ENCODE measurements around the gene HSP90B1.

HSP90B1 gene

DNA sequence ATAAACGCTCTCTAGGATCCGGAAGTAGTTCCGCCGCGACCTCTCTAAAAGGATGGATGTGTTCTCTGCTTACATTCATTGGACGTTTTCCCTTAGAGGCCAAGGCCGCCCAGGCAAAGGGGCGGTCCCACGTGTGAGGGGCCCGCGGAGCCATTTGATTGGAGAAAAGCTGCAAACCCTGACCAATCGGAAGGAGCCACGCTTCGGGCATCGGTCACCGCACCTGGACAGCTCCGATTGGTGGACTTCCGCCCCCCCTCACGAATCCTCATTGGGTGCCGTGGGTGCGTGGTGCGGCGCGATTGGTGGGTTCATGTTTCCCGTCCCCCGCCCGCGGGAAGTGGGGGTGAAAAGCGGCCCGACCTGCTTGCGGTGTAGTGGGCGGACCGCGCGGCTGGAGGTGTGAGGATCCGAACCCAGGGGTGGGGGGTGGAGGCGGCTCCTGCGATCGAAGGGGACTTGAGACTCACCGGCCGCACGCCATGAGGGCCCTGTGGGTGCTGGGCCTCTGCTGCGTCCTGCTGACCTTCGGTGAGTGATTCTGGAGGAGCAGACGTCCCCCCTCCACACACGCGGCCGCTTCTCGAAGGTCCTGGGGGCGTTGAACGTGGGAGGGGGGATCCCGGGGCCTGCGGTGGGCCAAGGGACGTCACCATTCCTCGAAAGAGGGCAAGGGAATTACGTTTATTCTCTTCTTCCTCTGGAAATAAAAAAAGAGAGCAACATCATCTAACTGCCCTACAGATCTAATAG is at the start of gene HSP90B1:
HSP90B1 (plus strand) TSS at position 377 of the 753 bp plus-strand sequence; CDS start at position 483, 106 bp downstream.
- peak; percentile 100 for DNase-seq

DNA sequence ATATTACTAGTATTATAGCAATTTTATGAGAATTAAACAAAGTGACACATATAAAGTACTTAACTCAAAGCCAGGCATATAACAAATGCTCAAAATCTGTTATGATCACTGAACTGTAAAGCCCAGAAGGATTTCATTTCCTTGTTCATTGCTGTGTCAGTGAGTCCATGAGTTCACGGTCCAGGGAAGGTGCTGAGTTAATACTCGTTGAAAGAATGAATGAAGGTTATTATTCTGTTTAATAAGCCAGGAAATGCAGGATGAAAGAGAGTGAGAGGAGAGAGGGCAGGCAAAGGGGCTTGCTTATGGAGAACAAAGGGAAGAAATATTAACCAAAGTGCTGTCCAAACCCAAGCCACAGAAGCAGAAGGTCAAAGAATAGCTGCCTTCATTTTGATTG is 48.9 kb upstream of the HSP90B1 start:
- DNase-seq: no peak

GRCh38 chr12:103882861-103883596 is 47.2 kb upstream of the HSP90B1 start:
- no peak for DNase-seq

- DNase-seq: no peak
These were observed 46.3 kb upstream of the HSP90B1 start for GRCh38 chr12:103883908-103884307.

- DNase-seq: peak; percentile 59
These were observed 45.9 kb upstream of the HSP90B1 start for GRCh38 chr12:103884316-103884715.

DNA sequence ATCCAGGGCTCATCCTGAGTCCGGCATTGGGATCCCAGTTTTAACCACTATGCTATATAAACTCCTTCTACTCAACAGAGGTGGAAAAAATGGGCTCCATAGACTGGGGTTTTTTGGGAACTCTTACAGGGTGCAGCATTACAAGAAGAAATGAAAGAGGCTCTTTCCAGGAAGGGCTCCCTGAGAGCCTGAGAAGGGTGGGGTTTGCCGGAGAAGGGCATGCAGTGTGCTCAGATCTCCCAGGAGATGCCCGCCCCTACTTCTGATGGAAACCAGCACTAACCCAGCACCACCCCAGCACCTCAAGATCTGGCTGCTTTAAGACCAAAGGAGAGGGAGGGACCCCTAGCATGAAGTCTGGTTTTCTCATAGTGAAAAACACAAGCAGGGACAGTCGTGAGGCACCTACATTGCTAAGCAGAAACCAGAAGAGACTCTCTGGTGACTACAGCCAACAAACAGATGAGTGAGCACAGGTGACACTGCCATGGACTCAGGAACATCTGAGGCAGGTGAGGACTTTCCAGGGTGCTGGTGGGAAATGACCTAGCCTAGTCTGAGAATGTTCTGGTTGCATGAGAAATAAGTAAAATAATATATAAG is 43.9 kb upstream of the HSP90B1 start:
- DNase-seq: no peak

DNA sequence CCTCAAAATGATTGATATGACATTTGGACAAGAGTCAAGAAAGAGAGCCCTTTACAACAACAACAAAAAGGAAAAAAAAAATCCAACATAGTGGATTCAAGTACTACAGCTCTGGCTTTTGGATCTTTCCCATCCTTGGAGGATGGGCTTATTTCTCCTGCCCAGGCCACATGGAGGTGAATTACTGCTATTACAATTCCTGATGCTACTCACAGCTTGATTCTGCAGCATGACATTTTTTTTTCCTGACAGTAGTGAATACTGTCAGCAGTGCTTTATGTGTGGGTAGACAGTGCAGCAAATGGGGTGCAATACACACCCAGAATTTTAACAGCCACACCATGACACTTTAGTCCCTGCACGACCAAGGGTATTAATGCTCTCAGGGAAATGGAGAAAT is 42.5 kb upstream of the HSP90B1 start:
- DNase-seq: no peak

DNA sequence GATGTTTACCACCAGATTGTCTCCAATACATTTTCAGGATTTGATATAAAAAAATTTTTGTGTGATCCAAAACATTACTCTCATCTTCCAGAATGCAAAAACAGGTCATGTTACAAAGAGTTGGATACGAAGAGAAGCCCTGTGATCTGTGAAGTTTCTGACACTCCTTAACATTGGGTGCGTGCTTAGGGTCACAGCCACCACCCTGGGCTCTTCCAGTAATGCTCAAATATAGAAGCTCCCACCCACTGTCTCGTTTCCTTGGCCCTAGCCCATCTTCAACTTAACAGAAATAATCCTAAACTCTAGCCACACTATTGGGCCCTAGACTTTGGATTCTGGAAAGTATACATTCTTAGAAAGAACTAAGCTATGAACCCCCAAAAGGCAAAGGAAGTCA is 32.9 kb upstream of the HSP90B1 start:
- DNase-seq: no peak

DNA sequence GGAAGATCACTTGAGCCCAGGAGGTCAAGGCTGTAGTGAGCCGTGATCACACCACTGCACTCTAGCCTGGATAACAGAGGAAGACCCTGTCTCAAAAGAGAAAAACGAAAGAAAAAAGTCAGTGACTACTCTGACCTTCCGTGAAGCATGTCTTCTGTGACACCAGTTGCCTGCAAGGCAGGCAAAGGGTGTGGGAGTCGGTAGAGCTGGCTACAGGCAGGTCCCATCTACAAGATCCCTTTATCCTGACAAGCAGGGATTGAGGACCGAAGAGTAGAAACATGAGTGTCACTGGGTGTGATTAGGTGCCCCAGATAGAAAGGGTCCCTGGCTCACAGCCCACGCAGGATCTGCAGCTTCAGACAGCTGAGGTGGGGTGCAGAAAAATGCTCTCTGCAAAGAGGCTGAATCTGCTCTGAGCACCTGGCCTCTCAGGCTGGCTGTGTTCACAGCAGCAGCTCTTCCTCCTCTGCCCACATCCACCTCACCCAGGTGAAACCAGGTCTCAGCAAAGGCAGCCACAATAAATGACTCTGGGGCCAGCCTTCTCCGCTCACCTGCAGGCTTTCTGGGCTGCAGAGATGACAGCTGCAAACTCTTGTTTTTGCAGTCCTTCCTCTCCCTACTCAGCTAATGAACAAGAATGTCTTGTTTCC is 28.6 kb upstream of the HSP90B1 start:
- DNase-seq: peak; percentile 59

DNA sequence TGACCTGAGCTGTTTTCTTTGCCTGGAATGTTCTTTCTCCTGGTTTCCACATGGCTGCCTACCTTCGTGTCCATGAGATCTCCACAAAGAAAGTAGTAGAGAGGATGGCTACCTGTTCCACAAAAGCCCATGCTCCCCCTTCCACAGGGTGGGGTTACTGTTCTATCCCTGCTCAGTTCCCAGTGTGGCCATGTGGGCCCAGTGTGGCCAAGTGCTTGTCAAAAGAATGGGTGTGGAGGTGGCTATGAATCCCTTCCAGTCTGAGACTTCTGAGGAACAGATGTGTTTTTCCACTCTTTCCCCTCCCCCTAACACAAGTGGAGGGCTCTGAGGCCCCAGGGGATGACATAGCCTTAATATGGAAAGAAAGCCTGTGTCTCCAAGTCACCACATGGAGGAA is 26.2 kb upstream of the HSP90B1 start:
- no peak for DNase-seq

DNA sequence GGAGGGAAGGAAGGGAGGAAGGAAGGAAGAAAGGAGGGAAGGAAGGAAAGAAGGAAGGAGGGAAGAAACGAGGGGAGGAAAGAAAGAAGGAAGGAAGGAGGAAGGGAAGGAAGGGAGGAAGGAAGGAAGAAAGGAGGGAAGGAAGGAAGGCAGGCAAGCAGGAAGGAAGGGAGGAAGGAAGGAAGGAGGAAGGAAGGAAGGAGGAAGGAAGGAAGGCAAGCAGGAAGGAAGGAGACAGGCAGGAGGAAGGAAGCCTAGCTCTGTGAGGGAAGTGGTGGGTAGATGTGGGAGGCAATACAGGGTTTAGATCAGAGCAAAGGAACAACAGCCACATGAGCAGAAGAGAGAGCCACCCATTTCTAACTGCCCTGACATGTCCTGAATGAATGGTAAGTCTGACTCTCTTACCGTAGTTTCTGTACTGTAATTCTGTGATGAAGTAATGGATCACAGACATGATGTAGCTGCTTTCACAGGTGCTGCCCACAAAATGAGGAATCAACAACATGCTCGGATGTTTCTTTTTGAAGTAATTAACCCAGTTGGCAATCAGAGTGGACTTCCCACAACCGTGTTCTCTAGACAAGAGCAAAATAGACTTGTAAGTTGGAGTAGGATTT is 24.4 kb upstream of the HSP90B1 start:
- no peak for DNase-seq

GRCh38 chr12:103908246-103908541 is 22.0 kb upstream of the HSP90B1 start:
- no peak for DNase-seq

DNA sequence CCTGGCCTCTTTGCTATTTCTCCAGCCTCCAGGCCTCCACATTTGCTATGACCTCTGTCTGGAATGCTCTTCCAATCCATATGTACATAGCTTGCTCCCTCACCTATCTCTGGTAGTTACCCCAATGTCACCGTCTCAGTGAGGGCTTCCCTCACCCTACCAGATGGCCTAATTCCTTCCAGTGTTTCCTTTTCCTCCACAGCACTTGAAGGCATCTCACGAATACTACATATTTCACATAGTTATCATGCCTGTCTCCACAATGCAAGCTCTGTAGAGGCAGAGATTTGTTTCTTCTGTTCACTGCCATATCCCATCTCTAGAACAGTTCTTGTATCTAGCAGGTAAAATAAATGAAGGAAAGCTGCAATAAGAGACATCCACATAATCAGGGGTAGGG is 21.3 kb upstream of the HSP90B1 start:
- no peak for DNase-seq

DNA sequence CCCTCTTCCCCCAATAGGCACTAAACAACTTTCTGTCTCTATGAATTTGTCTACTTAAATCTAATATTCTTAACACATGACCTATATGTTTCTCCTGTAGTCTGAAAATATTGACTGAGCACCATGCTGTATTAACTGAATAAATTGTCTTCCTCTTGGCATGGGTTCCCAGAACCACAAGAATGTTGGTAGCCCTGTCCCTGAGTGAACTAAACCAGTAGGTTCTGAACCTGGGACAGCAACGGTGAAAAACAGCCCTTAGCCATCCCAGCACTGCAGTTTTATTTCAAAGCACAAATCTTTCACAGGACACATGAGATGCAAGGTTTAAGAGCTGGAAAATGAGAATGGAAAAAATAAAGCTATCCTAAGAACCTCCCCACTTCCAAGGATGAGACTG is 20.4 kb upstream of the HSP90B1 start:
- no peak for DNase-seq

GRCh38 chr12:103912069-103912468 is 18.1 kb upstream of the HSP90B1 start:
- no peak for DNase-seq

GRCh38 chr12:103913100-103913499 is 17.1 kb upstream of the HSP90B1 start:
- DNase-seq: no peak

DNA sequence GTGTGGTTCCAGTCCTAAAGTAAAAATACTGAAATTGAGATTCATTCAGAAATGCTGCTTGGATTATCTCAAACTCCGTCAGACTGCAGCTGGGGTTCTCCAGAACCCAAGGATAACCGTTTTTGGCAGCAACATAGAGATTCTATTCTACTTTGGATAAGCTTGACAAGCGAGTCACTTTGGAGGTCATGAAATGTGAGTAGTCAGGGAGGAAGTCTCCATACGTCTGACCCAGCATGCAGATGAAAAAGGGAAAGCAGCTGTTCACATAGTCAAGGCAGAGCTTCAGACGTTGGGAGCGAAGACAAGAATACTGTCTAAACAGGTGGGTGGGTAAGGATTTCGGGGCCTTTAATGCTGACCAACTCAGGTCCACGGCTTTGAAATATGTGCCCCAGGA is 14.9 kb upstream of the HSP90B1 start:
- DNase-seq: no peak

DNA sequence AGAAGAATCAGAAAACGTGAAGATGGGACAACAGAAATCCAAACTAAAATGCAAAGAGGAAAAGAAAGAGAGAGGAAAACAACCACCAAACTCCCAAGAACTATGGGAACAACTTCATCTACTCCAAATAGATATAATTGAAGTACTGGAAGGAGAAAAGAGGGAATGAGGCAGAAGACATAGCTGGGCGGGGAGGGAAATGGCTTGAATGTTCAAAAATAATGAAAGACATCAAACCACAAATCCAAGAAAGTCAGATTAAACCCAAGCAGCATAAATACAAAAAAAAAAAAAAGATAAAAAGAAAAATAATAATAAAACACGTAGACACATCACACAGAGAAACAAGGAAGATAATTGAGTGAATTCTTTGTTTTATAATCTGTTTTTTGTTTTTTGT is 12.3 kb upstream of the HSP90B1 start:
- DNase-seq: no peak

DNA sequence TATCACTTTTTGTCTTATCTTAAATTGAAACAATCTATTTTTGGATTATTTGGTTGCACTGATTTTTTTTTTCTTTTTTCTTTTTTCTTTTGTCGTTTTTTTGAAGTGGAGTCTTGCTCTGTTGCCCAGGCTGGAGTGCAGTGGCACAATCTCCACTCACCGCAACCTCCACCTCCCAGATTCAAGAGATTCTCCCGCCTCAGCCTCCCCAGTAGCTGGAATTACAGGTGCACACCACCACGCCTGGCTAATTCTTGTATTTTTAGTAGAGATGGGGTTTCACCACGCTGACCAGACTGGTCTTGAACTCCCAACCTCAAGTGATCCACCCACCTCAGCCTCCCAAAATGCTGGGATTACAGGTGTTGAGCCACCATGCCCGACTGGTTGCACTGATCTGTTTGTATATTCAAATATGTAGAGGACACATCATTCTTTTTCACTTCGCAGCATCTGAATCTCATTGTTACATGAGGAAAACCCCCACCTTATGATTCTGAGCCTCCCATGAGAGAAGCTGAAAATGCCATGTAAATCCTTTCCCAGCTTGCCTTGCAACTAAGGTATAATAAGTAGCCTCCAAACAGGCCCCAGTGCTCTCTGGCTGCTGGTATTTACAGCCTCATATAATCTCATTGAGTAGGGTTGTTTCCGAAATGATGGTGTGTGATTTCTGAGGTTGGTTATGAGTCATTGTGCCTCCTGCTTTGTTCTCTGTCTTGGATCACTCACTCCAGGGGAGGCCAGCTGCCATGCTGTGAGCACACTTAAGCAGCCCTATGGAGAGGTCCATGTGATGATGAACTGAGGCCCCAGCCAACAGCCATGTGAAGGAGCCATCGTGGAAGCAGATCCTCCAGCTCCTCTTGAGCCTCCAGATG is 5.2 kb upstream of the HSP90B1 start:
- DNase-seq: peak; percentile 28

DNA sequence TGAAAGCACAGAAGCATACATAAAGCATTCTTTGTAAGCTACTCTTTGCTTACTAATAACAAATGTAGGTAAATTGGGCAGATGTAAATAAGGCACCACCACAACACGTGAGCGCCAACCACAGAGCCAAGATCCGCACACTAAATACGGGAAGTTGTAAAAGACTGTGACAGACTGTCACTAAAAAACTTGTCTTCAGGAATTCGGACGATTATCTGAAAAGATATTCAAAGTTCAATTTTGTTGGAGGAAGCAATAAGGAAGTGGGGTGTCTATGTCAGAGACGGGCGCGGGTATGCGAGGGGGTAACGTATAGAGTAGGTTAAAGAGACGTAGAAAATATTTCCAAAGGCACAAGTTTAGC is 1.5 kb upstream of the HSP90B1 start:
- peak; percentile 69 for DNase-seq

DNA sequence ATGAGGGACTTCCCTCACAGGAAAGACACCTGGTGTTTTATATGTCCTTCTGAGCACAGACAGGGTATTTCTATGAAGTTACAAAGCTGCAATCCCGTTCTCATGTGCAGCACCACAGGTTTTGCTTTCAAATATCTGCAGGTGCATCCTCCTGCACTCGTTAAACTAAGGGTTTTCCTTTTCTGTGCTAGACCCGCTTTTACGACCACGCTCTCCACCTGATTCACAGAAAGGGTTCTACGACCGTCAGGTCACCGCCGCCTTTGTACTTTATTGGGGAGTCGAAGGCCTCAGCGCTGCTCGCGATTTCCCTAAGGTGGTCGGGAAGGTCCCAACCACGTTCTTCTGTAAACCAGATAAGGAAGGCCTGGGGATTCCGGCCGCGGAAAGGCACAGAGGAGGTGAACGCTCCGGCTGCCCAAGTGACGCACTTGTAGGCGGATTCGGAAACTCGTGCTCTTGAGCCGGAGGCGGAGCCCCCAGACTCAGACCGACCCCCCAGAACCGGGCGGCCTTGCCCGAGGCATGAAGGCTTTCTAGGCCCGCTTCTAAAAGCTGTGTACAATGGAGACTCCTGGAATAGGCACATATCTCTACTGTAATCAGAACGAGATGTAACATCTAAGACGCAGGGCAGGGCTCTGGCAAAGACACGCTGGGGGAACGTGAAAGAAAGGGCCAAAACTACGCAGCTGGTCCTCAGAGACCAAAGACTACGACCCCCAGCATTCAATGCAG is 995 bp upstream of the HSP90B1 start:
- peak; percentile 91 for DNase-seq

DNA sequence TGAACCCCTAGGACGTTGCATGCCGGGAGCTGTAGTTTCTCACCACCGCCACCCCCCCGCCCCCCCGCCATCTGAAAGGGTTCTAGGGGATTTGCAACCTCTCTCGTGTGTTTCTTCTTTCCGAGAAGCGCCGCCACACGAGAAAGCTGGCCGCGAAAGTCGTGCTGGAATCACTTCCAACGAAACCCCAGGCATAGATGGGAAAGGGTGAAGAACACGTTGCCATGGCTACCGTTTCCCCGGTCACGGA is 501 bp upstream of the HSP90B1 start:
- DNase-seq: no peak
